Measurements from ENCODE around the gene TNNT1. TPM values are rescaled to one million over a fixed set of nuclear protein-coding genes. Genes with fewer than 3 reads are reported as not detected.
"Not testable (repeated sequence)": the region's sequence is repeated elsewhere in the genome, so short reads cannot be mapped to it uniquely, and the experiment has no call there.

TNNT1 gene
- total RNA-seq, 1 experiment from 2014 or later, result 116 TPM

- H3K36me3 ChIP-seq (ENCODE audit: control insufficient read depth, insufficient read depth, low read length), result no peaks in the 10 kb centered on the region; the same call in 1 of the 2 replicates
- H3K4me3 ChIP-seq (ENCODE audit: low read depth in 2 of 2, low read length in 2 of 2), result no peak overlapping the region
- in situ Hi-C loops (cut with HindIII; ENCODE audit: low pct_unique_long_range_greater_than_20kb, low sequenced_read_pairs), result no loop called here
- TF ChIP-seq POLR2AphosphoS5 (IDR thresholded peaks at IDR 0.05; ENCODE audit: low read depth, low read length) (no peak), TCF7L2 (IDR thresholded peaks at IDR 0.05; ENCODE audit: low read depth, low read length) (no peak), SIN3A (IDR thresholded peaks at IDR 0.05; ENCODE audit: borderline replicate concordance, insufficient read depth, low read depth, low read length) (no peak), CTCF (IDR thresholded peaks at IDR 0.05) (no peak)
- TF ChIP-seq, protein P1, sequence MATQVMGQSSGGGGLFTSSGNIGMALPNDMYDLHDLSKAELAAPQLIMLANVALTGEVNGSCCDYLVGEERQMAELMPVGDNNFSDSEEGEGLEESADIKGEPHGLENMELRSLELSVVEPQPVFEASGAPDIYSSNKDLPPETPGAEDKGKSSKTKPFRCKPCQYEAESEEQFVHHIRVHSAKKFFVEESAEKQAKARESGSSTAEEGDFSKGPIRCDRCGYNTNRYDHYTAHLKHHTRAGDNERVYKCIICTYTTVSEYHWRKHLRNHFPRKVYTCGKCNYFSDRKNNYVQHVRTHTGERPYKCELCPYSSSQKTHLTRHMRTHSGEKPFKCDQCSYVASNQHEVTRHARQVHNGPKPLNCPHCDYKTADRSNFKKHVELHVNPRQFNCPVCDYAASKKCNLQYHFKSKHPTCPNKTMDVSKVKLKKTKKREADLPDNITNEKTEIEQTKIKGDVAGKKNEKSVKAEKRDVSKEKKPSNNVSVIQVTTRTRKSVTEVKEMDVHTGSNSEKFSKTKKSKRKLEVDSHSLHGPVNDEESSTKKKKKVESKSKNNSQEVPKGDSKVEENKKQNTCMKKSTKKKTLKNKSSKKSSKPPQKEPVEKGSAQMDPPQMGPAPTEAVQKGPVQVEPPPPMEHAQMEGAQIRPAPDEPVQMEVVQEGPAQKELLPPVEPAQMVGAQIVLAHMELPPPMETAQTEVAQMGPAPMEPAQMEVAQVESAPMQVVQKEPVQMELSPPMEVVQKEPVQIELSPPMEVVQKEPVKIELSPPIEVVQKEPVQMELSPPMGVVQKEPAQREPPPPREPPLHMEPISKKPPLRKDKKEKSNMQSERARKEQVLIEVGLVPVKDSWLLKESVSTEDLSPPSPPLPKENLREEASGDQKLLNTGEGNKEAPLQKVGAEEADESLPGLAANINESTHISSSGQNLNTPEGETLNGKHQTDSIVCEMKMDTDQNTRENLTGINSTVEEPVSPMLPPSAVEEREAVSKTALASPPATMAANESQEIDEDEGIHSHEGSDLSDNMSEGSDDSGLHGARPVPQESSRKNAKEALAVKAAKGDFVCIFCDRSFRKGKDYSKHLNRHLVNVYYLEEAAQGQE (IDR thresholded peaks at IDR 0.05; ENCODE audit: insufficient read depth in 1 of 2, low read depth in 2 of 2, low read length in 1 of 2), result no peak
- no peak for ATAC-seq
- intact Hi-C loops (cut with micrococcal nuclease; ENCODE audit: unreplicated experiment), result no loop called here
- peaks cover 29% of the 10 kb centered on the region for H3K4me1 ChIP-seq (ENCODE audit: control insufficient read depth, insufficient read depth, low read length)
- DNase-seq (ENCODE audit: low read depth, low spot score), result no peak
- no TSS peak for BruUV-seq (replicated peaks)
- H3K9me3 ChIP-seq (ENCODE audit: control insufficient read depth, insufficient read depth, low read depth, low read length), result no peaks in the 10 kb centered on the region
- H3K27ac ChIP-seq (ENCODE audit: low read length), result no peak overlapping the region
- ChIA-PET POLR2A (interaction anchor here (0.6 kb wide), 1 partner anchor 76 kb away, joined by 11 read pairs; no protein-coding TSS in a partner anchor), CTCF (no interaction called here)
- no peaks in the 10 kb centered on the region for H3K27me3 ChIP-seq (ENCODE audit: control insufficient read depth, insufficient read depth, low read length)
Observed at GRCh38 chr19:55111238-55111831, 37.7 kb downstream of the TNNT1 start.

- no peaks in the 10 kb centered on the region; the same call in 1 of the 2 replicates for H3K36me3 ChIP-seq (ENCODE audit: control insufficient read depth, insufficient read depth, low read length)
- no peak for TF ChIP-seq TCF7L2 (IDR thresholded peaks at IDR 0.05; ENCODE audit: low read depth, low read length)
- TF ChIP-seq POLR2AphosphoS5 (IDR thresholded peaks at IDR 0.05; ENCODE audit: low read depth, low read length), result no peak
- TF ChIP-seq SIN3A (IDR thresholded peaks at IDR 0.05; ENCODE audit: borderline replicate concordance, insufficient read depth, low read depth, low read length), result no peak
- TF ChIP-seq, protein P1 (IDR thresholded peaks at IDR 0.05; ENCODE audit: insufficient read depth in 1 of 2, low read depth in 2 of 2, low read length in 1 of 2), result no peak
- no peak for TF ChIP-seq CTCF (IDR thresholded peaks at IDR 0.05)
- in situ Hi-C loops (cut with HindIII; ENCODE audit: low pct_unique_long_range_greater_than_20kb, low sequenced_read_pairs), result no loop called here
- no peaks in the 10 kb centered on the region for H3K9me3 ChIP-seq (ENCODE audit: control insufficient read depth, insufficient read depth, low read depth, low read length)
- peaks cover 17% of the 10 kb centered on the region for H3K4me1 ChIP-seq (ENCODE audit: control insufficient read depth, insufficient read depth, low read length)
- no peak overlapping the region for H3K27ac ChIP-seq (ENCODE audit: low read length)
- intact Hi-C loops (cut with micrococcal nuclease; ENCODE audit: unreplicated experiment), result no loop called here
- BruUV-seq (replicated peaks), result no TSS peak
- DNase-seq (ENCODE audit: low read depth, low spot score) (no peak), ATAC-seq (no peak)
- ChIA-PET CTCF (no interaction called here), POLR2A (no interaction called here)
- H3K4me3 ChIP-seq (ENCODE audit: low read depth in 2 of 2, low read length in 2 of 2), result no peak overlapping the region
- H3K27me3 ChIP-seq (ENCODE audit: control insufficient read depth, insufficient read depth, low read length), result no peaks in the 10 kb centered on the region
Observed at GRCh38 chr19:55109527-55110291, 39.3 kb downstream of the TNNT1 start.

- ATAC-seq; H3K27me3 ChIP-seq (ENCODE audit: control insufficient read depth, insufficient read depth, low read length); CTCF ChIA-PET; H3K4me3 ChIP-seq (ENCODE audit: low read depth in 2 of 2, low read length in 2 of 2); H3K36me3 ChIP-seq (ENCODE audit: control insufficient read depth, insufficient read depth, low read length); BruUV-seq (replicated peaks); H3K4me1 ChIP-seq (ENCODE audit: control insufficient read depth, insufficient read depth, low read length); intact Hi-C loops (cut with micrococcal nuclease; ENCODE audit: unreplicated experiment); DNase-seq (ENCODE audit: low read depth, low spot score); POLR2A ChIA-PET; in situ Hi-C loops (cut with HindIII; ENCODE audit: low pct_unique_long_range_greater_than_20kb, low sequenced_read_pairs); H3K9me3 ChIP-seq (ENCODE audit: control insufficient read depth, insufficient read depth, low read depth, low read length); H3K27ac ChIP-seq (ENCODE audit: low read length): not testable (repeated sequence)
Observed at GRCh38 chr19:55107252-55107651, 41.8 kb downstream of the TNNT1 start.
